PC-3 (cell line): ENCODE results near the gene CCZ1B. TPM values are rescaled to one million over a fixed set of nuclear protein-coding genes. Genes with fewer than 3 reads are reported as not detected.
"Not testable (repeated sequence)": the region's sequence is repeated elsewhere in the genome, so short reads cannot be mapped to it uniquely, and the experiment has no call there.

Experiments used
- ATAC-seq: fragments of 200-7000 bp; cut with Tn5 transposase; 2 replicates; pipeline ENCODE4 v1.9.1; 2020; ENCODE audit warnings: mild to moderate bottlenecking, moderate library complexity
- BruUV-seq: library from RNA; stranded (reverse); fragments of 400-500 nt; replicated peaks from 2 replicates; lab custom pipeline; 2021; lab: Mats Ljungman, UMichigan
- CTCF ChIA-PET: fragments of 300-600 bp; sonication (Branson Sonifier 250); formaldehyde crosslinking; loops from one replicate; lab custom pipeline; 2022; ENCODE audit warnings: antibody characterized with exemption; lab: Charles Lee
- POLR2A ChIA-PET: fragments of 300-600 bp; sonication (Branson Sonifier 250); formaldehyde crosslinking; loops from one replicate; lab custom pipeline; 2022; ENCODE audit warnings: antibody characterized with exemption; ENCODE audit not compliant: unreplicated experiment; lab: Charles Lee
- DNase-seq: peaks from one replicate; pipeline ENCODE4 v3.0.0-alpha.2; 2015
- H2AFZ ChIP-seq: fragments of 300-600 bp; sonication (generic); 2 replicates; pipeline ENCODE4 v1.6.0; 2016; ENCODE audit warnings: antibody characterized with exemption, low read length
- H3F3A ChIP-seq: fragments of 300-600 bp; sonication (generic); one replicate; pipeline ENCODE4 v1.6.0; 2017; ENCODE audit warnings: antibody characterized with exemption, low read length, control low read depth, mild to moderate bottlenecking; ENCODE audit not compliant: unreplicated experiment
- H3K27ac ChIP-seq: fragments of 300-600 bp; sonication (generic); 2 replicates; pipeline ENCODE4 v1.5.1; 2016; ENCODE audit warnings: mild to moderate bottlenecking, low read length
- H3K27me3 ChIP-seq: fragments of 300-600 bp; sonication (generic); 2 replicates; pipeline ENCODE4 v1.6.1; 2016; ENCODE audit warnings: low read length, mixed read lengths
- H3K36me3 ChIP-seq: fragments of 300-600 bp; sonication (generic); 2 replicates; pipeline ENCODE4 v1.6.1; 2016; ENCODE audit warnings: low read depth, mixed run types, low read length, mixed read lengths
- H3K4me1 ChIP-seq: fragments of 300-600 bp; sonication (generic); 2 replicates; pipeline ENCODE4 v1.5.1; 2016; ENCODE audit warnings: low read length; ENCODE audit not compliant: insufficient read depth
- H3K4me2 ChIP-seq: fragments of 300-600 bp; sonication (generic); 2 replicates; pipeline ENCODE4 v1.6.0; 2016; ENCODE audit warnings: low read length
- H3K4me3 ChIP-seq: fragments of 300-600 bp; sonication (generic); 2 replicates; pipeline ENCODE4 v1.5.1; 2016; ENCODE audit warnings: mild to moderate bottlenecking, low read length, mixed read lengths
- H3K79me2 ChIP-seq: fragments of 300-600 bp; sonication (generic); 2 replicates; pipeline ENCODE4 v1.6.1; 2017; ENCODE audit warnings: low read length, mixed read lengths
- H3K9ac ChIP-seq: fragments of 300-600 bp; sonication (generic); 2 replicates; pipeline ENCODE4 v1.6.0; 2016; ENCODE audit warnings: mild to moderate bottlenecking, low read length
- H3K9me2 ChIP-seq: fragments of 300-600 bp; sonication (generic); replicated peaks from 2 replicates; pipeline ENCODE4 v1.6.1; 2016; ENCODE audit warnings: mixed run types, low read length, mixed read lengths
- H3K9me3 ChIP-seq: fragments of 300-600 bp; sonication (generic); 2 replicates; pipeline ENCODE4 v1.6.1; 2016; ENCODE audit warnings: low read length, mixed read lengths
- H4K20me1 ChIP-seq: fragments of 300-600 bp; sonication (generic); 2 replicates; pipeline ENCODE4 v1.6.1; 2016; ENCODE audit warnings: low read length, mixed read lengths
- intact Hi-C: fragments of 100-400 bp; cut with micrococcal nuclease; formaldehyde crosslinking; loops from 2 replicates; pipeline ENCODE4 v1.9.0; 2023
- total RNA-seq: library from RNA; depleted of rRNA; stranded (reverse); fragments of >200 nt; gene quantifications from 2 replicates; pipeline ENCODE4 v1.2.3, GENCODE V29; 2014; rRNA removed

Gene CCZ1B
- total RNA-seq, 1 experiment from 2014 or later, result 36.9 TPM

DNA sequence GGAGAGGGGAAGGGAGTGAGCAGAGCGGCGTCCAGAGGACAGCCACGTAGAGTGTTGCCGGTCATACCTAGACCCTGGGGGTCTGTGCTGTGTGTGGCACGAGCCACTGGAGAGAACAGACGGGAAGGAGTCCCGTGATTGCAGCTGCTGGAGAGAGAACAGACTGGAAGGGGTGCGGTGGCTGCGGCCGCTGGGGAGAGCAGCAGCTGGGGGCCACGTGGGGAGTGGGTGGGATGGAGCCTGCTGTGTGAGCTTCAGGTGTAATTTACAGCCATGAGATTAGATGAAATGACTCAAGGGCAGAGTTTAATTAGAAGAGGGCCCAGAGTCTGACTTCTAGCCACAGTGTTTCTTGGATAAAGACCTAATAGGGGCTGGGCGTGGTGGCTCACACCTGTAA lies 76.7 kb downstream of the CCZ1B start:
- H3K27ac ChIP-seq, intact Hi-C loops, H3K4me1 ChIP-seq, CTCF ChIA-PET, H3K36me3 ChIP-seq, H3K4me3 ChIP-seq, H3K9me2 ChIP-seq, H3F3A ChIP-seq, H4K20me1 ChIP-seq, H3K9me3 ChIP-seq, H3K79me2 ChIP-seq, H3K4me2 ChIP-seq, H2AFZ ChIP-seq, ATAC-seq, BruUV-seq, H3K9ac ChIP-seq, POLR2A ChIA-PET, H3K27me3 ChIP-seq, DNase-seq: not testable (repeated sequence)

Other genes starting within 250 kb of the CCZ1B start
- 28.9 and 33.9 TPM in 2 replicates for gene ZDHHC4, start 248.8 kb downstream of the CCZ1B start, total RNA-seq
- 22.7 and 23.5 TPM in 2 replicates for gene INTS15, start 236.3 kb downstream of the CCZ1B start, total RNA-seq
- gene ZNF853, start 210.7 kb downstream of the CCZ1B start, total RNA-seq, result 1.0 and 1.6 TPM in 2 replicates
- 17.5 and 26.7 TPM in 2 replicates for gene ZNF316, start 189.0 kb downstream of the CCZ1B start, total RNA-seq
- 12.5 and 27.6 TPM in 2 replicates for gene ZNF12, start 119.3 kb downstream of the CCZ1B start, total RNA-seq
- gene RSPH10B2, start 72.2 kb downstream of the CCZ1B start, total RNA-seq, result 0.47 TPM in 1 of 2 replicates, not detected in the other